WTC11 (cell line): ENCODE measurements around the gene MAT2A.

ENCODE experiments used
- ATF2 ChIP-seq: sonication (generic); formaldehyde crosslinking; IDR thresholded peaks from 2 replicates; pipeline ENCODE4 v1.8.1; 2022; ENCODE audit warnings: low read depth, missing genetic modification reagents, borderline replicate concordance
- CBFB ChIP-seq: sonication (generic); formaldehyde crosslinking; IDR thresholded peaks from 2 replicates; pipeline ENCODE4 v1.8.1; 2022; ENCODE audit warnings: mild to moderate bottlenecking, low read depth, missing genetic modification reagents
- CREB1 ChIP-seq: sonication (generic); formaldehyde crosslinking; IDR thresholded peaks from 2 replicates; pipeline ENCODE4 v1.8.0; 2023; ENCODE audit warnings: mild to moderate bottlenecking, missing genetic modification reagents
- CTCF ChIP-seq: fragments of 200-600 bp; IDR thresholded peaks from 2 replicates; pipeline ENCODE4 v1.8.0; 2022; ENCODE audit warnings: antibody characterized with exemption
- JUN ChIP-seq: sonication (generic); formaldehyde crosslinking; IDR thresholded peaks from 2 replicates; pipeline ENCODE4 v1.8.0; 2023; ENCODE audit warnings: mild to moderate bottlenecking, missing genetic modification reagents
- MAX ChIP-seq: sonication (generic); formaldehyde crosslinking; IDR thresholded peaks from 2 replicates; pipeline ENCODE4 v1.8.0; 2022; ENCODE audit warnings: mild to moderate bottlenecking, missing genetic modification reagents
- MYBL2 ChIP-seq: sonication (generic); formaldehyde crosslinking; IDR thresholded peaks from 2 replicates; pipeline ENCODE4 v1.8.1; 2023; ENCODE audit warnings: mild to moderate bottlenecking, moderate library complexity, missing genetic modification reagents
- NFE2L1 ChIP-seq: sonication (generic); formaldehyde crosslinking; IDR thresholded peaks from 2 replicates; pipeline ENCODE4 v1.8.1; 2023; ENCODE audit warnings: missing genetic modification reagents
- NR2C2 ChIP-seq: sonication (generic); formaldehyde crosslinking; IDR thresholded peaks from 2 replicates; pipeline ENCODE4 v1.8.0; 2022; ENCODE audit warnings: mild to moderate bottlenecking, missing genetic modification reagents
- ZSCAN18 ChIP-seq: fragments of 250-450 bp; sonication (Bioruptor Pico); IDR thresholded peaks from 2 replicates; pipeline ENCODE4 v2.1.2; 2022; ENCODE audit warnings: mild to moderate bottlenecking, moderate library complexity

GRCh38 chr2:85545780-85546240 lies 6.8 kb downstream of the MAT2A start:
- TF ChIP-seq CTCF: no peak
- no peak for TF ChIP-seq NR2C2 (CRISPR knock-in tag)
- TF ChIP-seq MYBL2 (CRISPR knock-in tag): no peak
- TF ChIP-seq ATF2 (CRISPR knock-in tag): no peak
- no peak for TF ChIP-seq CBFB
- TF ChIP-seq MAX (CRISPR knock-in tag): no peak
- TF ChIP-seq NFE2L1 (CRISPR knock-in tag): no peak
- TF ChIP-seq JUN: no peak
- TF ChIP-seq CREB1 (CRISPR knock-in tag): no peak
- TF ChIP-seq ZSCAN18 (CRISPR knock-in tag): no peak
